ENCODE results near the gene NARS2.

NARS2 gene

DNA sequence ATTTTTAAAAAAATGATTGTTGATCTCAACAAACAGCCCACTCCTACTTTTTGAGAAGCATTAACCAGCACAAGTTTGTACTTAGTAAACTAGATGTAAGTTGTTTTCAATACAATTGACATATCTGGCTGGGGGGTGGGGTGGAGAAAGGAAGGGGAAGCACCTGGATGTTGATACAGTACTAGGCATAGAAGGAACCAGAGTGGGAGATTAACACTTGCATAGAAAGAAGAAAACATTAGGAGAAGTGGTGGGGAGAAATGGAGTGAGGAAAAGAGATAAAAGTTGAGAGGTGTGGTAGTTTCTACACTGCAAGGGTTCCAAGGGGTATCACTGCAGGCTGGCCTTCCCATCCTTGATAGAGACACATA lies 146.4 kb downstream of the NARS2 start:
- DNase-seq: peak; percentile 36

- peak; percentile 49 for DNase-seq
These were observed 146.9 kb downstream of the NARS2 start for GRCh38 chr11:78427615-78428265.

- DNase-seq: no peak
These were observed 147.8 kb downstream of the NARS2 start for GRCh38 chr11:78426845-78427244.

GRCh38 chr11:78425399-78426070 lies 149.1 kb downstream of the NARS2 start:
- no peak for DNase-seq

- DNase-seq: peak; percentile 77
These were observed 150.1 kb downstream of the NARS2 start for GRCh38 chr11:78424334-78425270.

- DNase-seq: no peak
These were observed 151.4 kb downstream of the NARS2 start for GRCh38 chr11:78423241-78423640.

- peak; percentile 51 for DNase-seq
These were observed 153.9 kb downstream of the NARS2 start for GRCh38 chr11:78420796-78421209.

GRCh38 chr11:78420255-78420764 lies 154.4 kb downstream of the NARS2 start:
- peak; percentile 71 for DNase-seq

GRCh38 chr11:78419327-78419726 lies 155.3 kb downstream of the NARS2 start:
- DNase-seq: peak; percentile 63

- no peak for DNase-seq
These were observed 156.0 kb downstream of the NARS2 start for GRCh38 chr11:78418584-78419211.

- DNase-seq: peak; percentile 78
These were observed 156.6 kb downstream of the NARS2 start for GRCh38 chr11:78417888-78418583.

GRCh38 chr11:78417175-78417887 lies 157.3 kb downstream of the NARS2 start, which contains the start of gene GAB2:
Gene GAB2 (minus strand): TSS chr11:78417820. CDS start chr11:78417720, 100 bp downstream.
- no peak for DNase-seq

DNA sequence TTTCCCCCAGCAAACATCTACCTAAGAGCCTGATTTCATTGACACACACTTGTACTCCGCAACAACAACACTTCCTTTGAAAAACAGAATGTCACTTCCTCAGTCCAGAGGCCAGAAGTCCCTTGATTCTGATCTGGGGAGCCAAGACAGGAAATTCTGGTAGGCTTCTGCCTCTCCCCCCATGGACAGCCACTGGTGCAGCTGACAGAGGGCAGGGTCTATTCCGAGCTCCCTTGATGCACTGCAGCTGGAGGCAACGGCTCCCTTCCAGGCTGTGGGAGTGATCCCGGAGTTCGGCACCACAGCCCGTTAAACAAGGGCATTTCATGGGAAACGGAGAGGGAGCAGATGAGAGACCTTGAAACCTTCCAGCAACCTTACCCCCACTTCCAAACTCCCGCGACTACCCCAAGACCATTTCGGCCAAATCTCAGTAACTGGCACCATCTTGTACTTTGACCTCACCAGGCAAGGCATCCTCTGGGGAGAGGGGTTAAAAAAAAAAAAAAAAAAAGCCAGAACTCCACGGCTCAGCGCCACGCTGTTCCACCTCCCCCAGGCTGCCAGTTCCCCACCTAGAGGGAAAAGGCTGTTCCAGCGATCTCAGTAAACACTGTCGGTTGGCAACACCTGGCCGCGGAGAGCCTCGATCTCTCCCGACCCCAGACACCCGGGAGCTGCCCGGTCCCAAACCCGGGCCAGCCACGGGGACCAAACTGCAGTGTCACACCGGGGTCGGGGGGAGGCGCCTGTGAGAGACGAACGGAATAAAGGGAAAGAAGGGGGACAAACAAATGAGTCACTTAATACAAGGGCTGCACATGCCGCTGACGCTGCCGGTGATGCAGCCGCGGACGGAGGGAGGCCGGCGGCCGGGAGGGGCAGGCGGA lies 158.1 kb downstream of the NARS2 start:
- peak; percentile 90 for DNase-seq

DNA sequence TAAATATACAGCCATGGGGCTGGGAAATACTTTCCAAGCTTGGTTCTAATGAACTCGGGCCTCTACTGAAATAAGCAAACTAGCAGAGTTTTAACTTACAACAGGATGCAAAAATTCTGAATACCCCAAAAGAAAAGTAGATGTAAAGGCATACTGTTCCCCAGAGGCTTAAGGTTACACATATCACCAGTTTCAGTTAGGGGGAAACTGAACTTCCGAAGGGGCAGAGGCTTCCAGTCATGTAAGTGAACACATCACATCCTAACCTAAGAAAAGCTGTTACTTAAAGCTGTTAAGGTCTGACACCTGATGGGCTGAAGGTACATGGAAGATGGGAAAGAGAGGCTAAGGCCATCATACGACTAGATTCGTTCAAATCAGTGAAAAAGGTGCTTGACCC lies 159.3 kb downstream of the NARS2 start:
- DNase-seq: no peak

GRCh38 chr11:78414321-78415051 lies 160.2 kb downstream of the NARS2 start:
- peak; percentile 73 for DNase-seq

- no peak for DNase-seq
These were observed 166.0 kb downstream of the NARS2 start for GRCh38 chr11:78408619-78409018.

GRCh38 chr11:78406568-78407196 lies 168.0 kb downstream of the NARS2 start:
- DNase-seq: no peak

DNA sequence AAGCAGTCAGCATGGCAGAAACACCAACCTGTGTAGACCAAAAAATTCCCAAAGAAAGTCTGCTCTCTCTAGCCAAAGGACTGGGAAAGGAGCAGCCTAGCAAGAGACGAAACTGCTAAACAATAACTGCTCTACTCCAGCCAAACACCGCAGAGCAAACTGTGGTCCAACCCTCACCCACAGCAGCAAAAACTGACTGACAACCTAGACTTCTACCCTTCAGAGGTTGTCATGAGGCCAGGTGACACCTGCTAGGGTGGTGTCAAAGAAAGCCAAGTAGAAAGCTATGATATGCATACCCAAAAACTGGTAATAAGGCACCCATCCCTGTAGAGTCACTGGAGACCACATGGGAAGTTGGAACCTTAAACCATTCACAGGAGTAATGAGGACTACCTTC lies 168.9 kb downstream of the NARS2 start:
- DNase-seq: no peak

- DNase-seq: no peak
These were observed 170.9 kb downstream of the NARS2 start for GRCh38 chr11:78403781-78404180.
